Testis (tissue), 2 donors: Measurements from ENCODE around the gene CDIPT.

Experiments used
- CTCF ChIP-seq, 3 experiments: fragments of 450-650 bp in 2 of 3; fragments of 200-600 bp in 1 of 3; sonication (generic) in 1 of 3; IDR thresholded peaks; one replicate each; pipeline ENCODE4 v1.5.1; 2016 to 2019; ENCODE audit warnings: antibody characterized with exemption in 3 of 3, mild to moderate bottlenecking in 2 of 3, moderate library complexity in 1 of 3
- POLR2A ChIP-seq: fragments of 450-650 bp; IDR thresholded peaks from one replicate; pipeline ENCODE4 v1.6.1; 2017; ENCODE audit warnings: antibody characterized with exemption, mild to moderate bottlenecking, moderate library complexity

DNA sequence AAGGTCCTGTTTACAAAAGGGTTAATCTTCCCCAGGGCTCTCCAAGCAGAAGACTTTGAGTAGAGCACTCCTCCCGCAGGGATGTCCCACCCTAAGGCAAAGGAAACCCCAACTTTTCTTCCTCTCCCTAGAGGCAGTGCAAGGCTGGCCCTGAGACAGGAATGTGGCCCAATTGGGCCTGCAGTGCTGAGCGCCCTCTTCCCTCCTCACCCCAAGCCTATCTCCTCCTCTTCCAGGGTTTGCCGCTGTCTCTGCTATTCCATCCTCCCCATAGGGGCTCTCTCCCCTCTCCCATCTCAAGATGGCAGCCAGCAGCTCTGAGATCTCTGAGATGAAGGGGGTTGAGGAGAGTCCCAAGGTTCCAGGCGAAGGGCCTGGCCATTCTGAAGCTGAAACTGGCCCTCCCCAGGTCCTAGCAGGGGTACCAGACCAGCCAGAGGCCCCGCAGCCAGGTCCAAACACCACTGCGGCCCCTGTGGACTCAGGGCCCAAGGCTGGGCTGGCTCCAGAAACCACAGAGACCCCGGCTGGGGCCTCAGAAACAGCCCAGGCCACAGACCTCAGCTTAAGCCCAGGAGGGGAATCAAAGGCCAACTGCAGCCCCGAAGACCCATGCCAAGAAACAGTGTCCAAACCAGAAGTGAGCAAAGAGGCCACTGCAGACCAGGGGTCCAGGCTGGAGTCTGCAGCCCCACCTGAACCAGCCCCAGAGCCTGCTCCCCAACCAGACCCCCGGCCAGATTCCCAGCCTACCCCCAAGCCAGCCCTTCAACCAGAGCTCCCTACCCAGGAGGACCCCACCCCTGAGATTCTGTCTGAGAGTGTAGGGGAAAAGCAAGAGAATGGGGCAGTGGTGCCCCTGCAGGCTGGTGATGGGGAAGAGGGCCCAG, 50.0 kb downstream of the CDIPT start:
- TF ChIP-seq CTCF (IDR thresholded peaks at IDR 0.05) (no peak), POLR2A (no peak)
